ENCODE measurements around the gene KHNYN. TPM values are rescaled to one million over a fixed set of nuclear protein-coding genes. Genes with fewer than 3 reads are reported as not detected.
"Not testable (repeated sequence)": the region's sequence is repeated elsewhere in the genome, so short reads cannot be mapped to it uniquely, and the experiment has no call there.

Gene KHNYN
- polyA plus RNA-seq (2013, experiment 1 of 2; ENCODE audit: insufficient read length): 32.3 TPM
- polyA plus RNA-seq (2013, experiment 2 of 2; ENCODE audit: insufficient read length): 32.1 TPM

GRCh38 chr14:24429395-24430142 is at the start of gene KHNYN, which contains the start of gene CBLN3:
Gene KHNYN (plus strand): TSS chr14:24429954. CDS start chr14:24430731, 777 bp downstream.
Gene CBLN3 (minus strand): TSS chr14:24429668. CDS start chr14:24429054, 614 bp downstream.
- peak; percentile 94 for DNase-seq

GRCh38 chr14:24381363-24382063 is 48.2 kb upstream of the KHNYN start:
- DNase-seq: no peak

- no peak for DNase-seq
Measured at GRCh38 chr14:24382064-24382371, 47.7 kb upstream of the KHNYN start.

DNA sequence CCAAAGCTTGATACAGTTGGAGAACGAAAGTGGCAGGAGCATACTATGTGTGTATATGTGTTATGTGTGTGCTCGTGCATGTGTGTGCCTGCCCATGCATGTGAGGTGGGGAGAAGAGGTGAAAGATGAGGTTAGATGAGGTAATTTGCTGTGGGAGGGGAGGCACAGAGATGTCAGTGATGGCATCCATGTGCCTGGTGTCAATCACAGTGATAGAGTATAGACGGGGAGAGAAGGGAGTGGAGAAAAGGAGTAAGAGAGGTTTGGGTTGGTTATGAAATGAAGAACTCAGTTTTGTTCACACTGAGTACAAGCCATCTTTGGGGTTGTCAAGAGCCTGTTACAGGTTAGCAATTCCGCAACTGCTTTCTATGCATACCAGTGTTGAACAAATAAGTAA is 45.6 kb upstream of the KHNYN start:
- no peak for DNase-seq

GRCh38 chr14:24385524-24385923 is 44.2 kb upstream of the KHNYN start:
- no peak for DNase-seq

DNA sequence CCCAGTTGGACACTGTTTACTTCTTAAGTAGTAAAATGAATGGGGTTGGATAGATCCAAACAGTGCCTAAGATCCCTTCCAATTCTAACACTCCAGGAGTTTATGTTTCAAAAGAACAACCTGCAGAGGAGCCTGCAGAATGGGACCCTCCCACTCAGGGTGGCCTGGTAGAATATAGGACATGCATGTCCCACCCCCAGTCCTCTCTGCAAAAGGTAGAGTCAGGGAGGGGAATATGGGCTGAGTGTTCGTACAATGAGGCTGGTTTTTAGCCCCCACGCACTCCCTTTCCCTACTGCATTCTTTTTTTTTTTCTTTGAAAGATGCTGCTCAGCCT is 42.8 kb upstream of the KHNYN start:
- DNase-seq: no peak

DNA sequence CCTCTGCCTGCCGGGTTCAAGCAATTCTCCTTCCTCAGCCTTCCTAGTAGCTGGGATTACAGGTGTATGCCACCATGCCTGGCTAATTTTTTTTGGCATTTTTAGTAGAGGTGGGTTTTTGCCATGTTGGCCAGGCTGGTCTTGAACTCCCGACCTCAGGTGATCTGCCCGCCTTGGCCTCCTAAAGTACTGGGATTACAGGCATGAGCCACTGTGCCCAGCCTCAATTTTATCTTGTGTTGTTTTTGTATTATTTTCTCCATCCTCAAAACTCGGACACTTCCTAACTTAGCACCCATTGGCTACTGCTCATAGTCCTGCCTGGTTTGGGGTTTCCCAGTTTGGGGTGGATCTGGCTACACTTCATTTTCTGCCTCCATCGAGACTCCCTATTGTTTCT is 42.2 kb upstream of the KHNYN start:
- DNase-seq: not testable (repeated sequence)

DNA sequence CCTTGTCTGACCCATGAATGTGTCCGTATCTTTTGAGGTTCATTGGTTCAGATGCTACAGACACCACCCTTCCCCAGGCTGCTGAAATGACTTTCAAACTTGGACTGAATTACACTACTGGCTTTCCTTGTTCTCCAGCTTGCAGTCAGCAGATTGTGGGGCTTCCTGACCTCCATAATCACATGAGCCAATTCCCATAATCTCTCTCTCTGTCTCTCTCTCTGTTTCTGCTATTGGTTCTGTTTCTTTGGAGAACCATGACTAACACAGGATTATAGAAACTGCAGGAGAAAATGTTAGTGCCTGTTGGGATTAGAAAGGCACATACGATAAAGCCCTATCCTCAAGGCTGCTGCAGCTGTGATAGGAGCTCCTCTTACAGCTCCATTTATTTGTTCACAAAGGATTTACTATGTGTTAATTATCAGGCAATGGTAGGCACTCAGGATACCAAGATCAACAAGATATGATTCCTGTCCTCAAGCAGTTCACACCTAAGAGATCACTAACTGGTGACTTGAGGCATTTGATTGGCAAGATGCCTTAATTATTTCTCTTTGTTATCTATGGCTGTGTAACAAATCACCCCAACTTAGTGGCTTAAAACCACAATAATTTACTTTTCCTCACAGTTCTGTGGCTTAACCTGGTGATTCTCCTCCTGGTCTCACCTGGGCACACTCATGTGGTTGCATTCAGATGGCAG is 41.1 kb upstream of the KHNYN start:
- DNase-seq: no peak

DNA sequence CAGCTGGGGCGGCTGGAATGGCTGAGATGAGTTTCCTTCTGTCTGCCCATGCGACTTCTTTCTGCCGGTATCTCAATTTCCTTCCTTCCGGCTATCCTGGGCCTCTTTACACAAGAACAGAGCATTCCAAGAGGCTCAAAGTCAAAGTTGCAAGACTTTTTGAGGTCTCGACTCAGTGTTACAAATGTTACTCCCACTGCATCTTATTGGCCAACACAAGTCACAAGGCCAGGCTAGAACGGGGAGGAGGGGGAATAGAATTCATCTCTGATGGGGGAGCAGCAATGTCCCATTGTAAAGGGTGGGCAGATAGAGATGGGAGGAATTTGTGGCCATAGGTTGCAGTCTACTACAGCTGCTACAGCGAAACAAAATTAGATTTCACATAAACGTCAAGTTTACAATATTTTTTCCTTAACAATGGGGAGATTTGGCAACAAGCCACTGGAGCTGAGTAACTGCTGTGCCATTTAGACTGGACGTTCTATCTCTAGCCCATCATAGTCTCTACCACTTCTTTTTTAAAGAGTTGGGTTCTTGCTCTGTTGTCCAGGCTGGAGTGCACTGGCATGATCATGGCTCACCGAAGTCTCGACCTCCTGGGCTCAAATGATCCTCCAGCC is 40.4 kb upstream of the KHNYN start:
- peak; percentile 25 for DNase-seq

DNA sequence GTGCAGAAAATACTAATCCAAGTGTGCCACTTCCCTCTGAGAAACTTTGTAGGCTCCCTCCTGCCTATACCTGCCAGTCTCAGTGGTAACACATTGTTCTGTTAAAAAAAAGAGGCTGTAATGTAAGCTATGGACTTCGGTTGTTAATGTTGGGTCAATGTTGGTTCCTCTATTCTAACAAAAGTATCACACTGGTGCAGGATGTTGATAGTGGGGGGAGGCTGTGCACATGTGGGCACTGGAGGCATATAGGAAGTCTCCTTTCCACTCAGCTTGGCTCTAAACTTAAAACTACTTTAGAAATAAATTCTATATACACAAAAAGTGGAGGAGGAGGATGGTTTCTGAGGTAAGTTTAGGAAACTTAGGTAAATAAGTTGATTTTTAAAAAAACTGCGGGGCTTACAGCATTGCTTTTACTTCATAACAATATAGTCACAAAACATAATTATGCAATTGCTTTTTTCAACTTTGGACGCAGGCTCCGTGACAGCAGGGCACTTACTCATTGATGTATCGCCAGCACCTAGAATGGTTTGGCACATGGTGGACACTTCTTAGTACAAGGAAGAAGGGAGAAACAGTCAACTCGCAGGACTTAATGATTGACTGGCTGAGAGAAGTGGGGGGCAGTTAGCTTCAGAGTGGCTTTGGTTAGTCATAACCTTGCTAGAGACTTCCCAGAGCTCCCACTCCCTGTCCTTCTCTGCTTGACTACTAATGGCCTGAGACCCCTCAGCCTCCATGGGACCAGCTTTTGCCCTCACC is 38.9 kb upstream of the KHNYN start:
- no peak for DNase-seq

GRCh38 chr14:24392325-24393091 is 37.2 kb upstream of the KHNYN start:
- peak; percentile 64 for DNase-seq

GRCh38 chr14:24394275-24394674 is 35.5 kb upstream of the KHNYN start:
- no peak for DNase-seq

DNA sequence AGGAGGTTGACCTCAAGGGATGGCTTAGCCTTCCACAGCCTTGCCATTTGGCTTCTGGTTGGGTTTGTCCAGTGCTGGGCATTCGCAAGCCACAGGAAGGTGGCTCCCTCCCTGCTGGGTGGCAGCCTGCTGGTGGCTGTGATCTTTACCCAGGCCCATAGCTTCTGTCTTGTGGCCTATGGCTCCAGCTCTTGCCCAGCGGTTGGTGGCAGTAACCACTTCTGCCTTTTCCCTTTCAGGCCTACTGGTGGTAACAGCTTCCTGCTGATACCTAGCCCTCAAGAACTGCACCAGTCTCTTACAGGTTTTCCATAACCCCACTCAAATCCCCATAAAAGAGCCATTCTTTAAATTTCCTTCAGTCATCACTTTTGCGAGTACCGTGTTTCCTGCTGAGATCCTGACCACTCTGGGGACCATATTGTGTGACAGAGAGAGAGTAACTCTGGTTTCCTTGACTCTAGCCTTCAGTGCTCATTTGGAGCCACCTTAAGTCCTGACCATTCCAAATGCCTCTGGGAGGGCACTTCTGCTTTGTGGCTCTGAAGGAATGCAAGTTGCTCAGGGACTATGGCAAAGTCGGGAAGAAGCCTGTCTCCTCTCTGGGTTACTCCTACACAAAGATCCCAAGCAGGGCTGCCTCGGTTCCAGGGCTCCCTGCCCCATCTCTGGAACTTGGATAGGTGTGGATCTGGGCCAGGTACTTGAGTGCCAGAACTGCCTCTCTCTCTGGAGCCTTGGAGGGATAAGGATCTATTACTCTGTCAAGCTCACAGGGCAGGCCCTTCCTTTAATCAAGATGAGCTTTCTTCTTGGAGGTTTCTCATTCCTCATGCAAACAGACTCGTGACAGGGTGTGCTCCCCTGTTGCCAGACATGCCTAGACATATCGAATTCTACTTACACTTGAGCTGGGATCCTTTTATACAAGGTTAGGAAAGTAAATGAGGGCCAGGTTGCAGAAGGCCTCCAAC is 33.9 kb upstream of the KHNYN start:
- DNase-seq: no peak

DNA sequence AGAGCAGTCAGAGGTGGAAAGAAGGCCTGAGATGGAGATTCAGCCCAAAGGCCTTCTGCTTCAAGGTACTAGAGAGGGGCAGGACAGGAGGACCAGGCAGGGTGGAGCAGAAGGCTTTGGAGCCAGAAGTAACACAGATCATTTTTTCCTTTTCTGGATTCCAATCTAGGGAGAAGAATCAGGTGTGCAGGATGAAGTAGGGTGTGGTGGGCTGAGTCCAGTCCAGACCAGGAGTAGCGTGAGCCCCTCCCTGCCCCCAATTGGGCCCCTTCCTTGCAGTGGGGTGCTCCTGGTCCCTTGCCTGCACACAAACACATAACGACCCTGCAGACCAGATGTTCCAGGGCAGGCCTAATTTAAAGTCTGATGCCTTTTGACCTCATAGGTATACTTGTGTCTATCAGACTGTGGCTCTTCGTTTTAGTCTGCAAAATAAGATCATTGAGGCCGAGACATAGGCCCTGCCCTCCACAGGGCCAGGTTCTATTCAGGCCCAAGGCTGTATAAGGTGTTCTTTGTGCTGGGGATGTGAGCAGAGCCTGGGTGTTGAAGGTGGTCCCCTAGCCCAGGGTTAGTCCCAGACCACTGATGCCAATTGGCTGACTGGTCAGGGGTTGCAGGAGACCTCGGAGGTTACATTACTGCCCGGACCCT is 32.0 kb upstream of the KHNYN start:
- no peak for DNase-seq

GRCh38 chr14:24398293-24398652 is 31.5 kb upstream of the KHNYN start:
- DNase-seq: peak; percentile 40

DNA sequence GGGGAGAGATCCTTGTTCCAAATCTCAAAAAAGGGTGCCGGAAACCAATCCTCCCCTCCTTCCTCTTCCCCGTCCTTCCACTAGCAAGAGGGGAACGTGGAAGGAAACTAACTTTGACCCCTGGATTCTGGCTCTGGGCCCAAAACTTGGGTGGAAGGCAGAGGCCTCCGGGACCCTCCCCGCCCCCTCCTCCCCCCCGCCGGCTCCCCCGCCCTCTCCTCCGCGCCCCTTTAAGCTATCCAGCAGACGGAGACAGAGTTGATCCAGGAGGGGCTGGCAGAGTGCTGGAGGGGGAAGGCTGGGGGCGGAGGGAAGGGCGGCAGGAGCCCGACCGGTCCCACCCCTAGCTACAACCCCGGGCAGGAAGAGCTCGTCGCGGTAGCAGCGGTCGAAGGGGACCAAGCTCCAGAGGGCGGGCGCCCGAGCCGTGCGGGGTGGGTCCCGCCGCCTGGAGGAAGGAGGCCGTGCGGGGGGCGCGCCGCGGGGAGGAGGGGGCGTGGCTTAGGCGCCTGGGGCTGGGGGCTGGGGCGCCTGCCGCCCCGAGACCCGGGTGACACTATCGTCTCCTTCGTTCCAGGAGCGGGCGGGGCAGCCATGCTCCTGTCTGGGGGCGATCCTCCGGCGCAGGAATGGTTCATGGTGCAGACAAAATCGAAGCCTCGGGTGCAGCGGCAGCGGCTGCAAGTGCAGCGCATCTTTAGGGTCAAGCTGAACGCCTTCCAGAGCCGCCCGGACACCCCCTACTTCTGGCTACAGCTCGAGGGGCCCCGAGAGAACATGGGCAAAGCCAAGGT is 30.9 kb upstream of the KHNYN start, which contains the start of gene NYNRIN:
TSS of gene NYNRIN (plus strand) at position 351 of the 794 bp plus-strand sequence. CDS start at position 595, 244 bp downstream.
- peak; percentile 49 for DNase-seq

- no peak for DNase-seq
Measured at GRCh38 chr14:24399447-24399822, 30.3 kb upstream of the KHNYN start.

GRCh38 chr14:24399999-24400718 is 29.6 kb upstream of the KHNYN start:
- no peak for DNase-seq

Measured in fibroblast of skin of abdomen (primary cell).